ENCODE results near the gene GATAD2A. TPM values are rescaled to one million over a fixed set of nuclear protein-coding genes. Genes with fewer than 3 reads are reported as not detected.

The GATAD2A gene
- total and polyA plus RNA-seq, 9 of the 15 experiments (the other 6 are each of a cell fraction or from before 2014, with no cell fraction given) = 2.4 to 226 (median 44.2) TPM

DNA sequence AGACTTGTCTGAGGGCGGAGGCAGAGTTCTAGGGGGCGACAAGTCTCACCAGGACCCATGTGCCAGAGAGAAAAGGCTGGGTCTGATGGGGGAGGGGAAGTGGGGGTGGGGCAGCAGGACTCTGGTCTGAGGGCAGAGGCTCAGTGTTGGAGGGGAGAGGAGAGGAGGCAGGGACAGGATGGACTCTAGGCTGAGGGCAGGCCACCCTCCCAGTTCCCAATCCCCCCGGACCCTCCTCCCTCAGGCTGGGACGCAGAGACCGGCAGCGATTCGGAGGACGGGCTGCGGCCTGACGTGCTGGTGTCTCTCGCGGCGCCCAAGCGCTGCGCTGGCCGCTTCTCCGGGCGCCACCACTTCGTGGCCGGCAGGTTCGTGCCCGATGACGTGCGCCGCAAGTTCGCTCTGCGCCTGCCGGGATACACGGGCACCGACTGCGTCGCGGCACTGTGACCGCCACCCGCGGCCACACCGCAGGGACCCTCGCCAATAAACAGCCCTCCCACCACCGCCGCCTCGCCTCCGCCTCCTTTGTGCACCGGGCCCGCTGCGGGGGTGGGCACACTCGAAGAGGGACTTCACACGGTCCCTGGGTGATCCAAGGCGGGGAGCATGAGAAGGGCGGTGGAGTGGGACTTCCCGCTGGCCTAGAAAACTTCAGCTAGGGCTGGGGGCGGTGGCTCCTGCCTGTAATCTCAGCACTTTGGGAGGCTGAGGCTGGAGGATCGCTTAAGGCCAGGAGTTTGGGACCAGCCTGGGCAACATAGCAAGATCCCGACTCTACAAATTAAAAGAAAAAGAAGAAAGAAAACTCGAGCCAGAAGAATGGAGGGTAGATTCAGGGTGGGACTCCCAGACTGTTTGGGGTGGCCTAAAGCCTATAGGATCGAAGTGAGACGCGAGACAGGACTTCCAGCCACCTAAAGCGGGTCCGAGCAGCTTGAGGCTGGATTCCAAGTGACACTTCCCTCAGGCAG is 131.9 kb downstream of the GATAD2A start:
- Histone ChIP-seq H3K4me3 (no peak overlapping the region), H3K4me1 (replicated peaks in 1 of 2; ENCODE audit: control insufficient read depth in 2 of 2, insufficient read depth in 2 of 2, low read length in 2 of 2) (peaks cover 6 to 56% of the 10 kb centered on the region in 2 experiments), H3K79me2 (ENCODE audit: control insufficient read depth, insufficient read depth, low read length) (no peaks in the 10 kb centered on the region), H3K27ac (ENCODE audit: extremely low read depth, low read depth, low read length) (no peak overlapping the region), H2AFZ (ENCODE audit: low read depth, low read length) (no peak overlapping the region), H3K36me3 (ENCODE audit: control insufficient read depth, insufficient read depth, low read length) (no peaks in the 10 kb centered on the region), H3K4me2 (ENCODE audit: insufficient read depth, low read length) (no peak overlapping the region), H3K27me3 (ENCODE audit: control insufficient read depth in 2 of 2, insufficient read depth in 2 of 2, low read length in 2 of 2) (no peaks in the 10 kb centered on the region), H3K9me3 (replicated peaks; ENCODE audit: control insufficient read depth, insufficient read depth, low read depth, low read length) (no peaks in the 10 kb centered on the region; the same call in 1 of the 2 replicates), H3K9me1 (ENCODE audit: control insufficient read depth, insufficient read depth, low read length) (no peaks in the 10 kb centered on the region), H3K9ac (ENCODE audit: insufficient read depth in 1 of 2, low read depth in 2 of 2, low read length in 2 of 2) (no peak overlapping the region), H4K20me1 (replicated peaks; ENCODE audit: control insufficient read depth, insufficient read depth, low read length) (0 out of 2 replicates have a peak, but pooled peaks cover 7% of the 10 kb centered on the region)
- intact Hi-C loops (cut with micrococcal nuclease) = no loop called here
- ChIA-PET CTCF (ENCODE audit: low intra/inter-chr PET ratio) (no interaction called here), POLR2A (interaction anchor here (0.6 kb wide), 1 partner anchor 165 kb away, joined by 3 read pairs; no protein-coding TSS in a partner anchor)
- no peak for ATAC-seq
- FAIRE-seq = no peak
- no peak for DNase-seq (ENCODE audit: extremely low read depth in 1 of 4, low spot score in 3 of 4)
- WGBS (ENCODE audit: insufficient coverage, low coverage, missing lambda C conversion rate) = 90% methylated on average over 39 of the region's 59 CpGs
- TF ChIP-seq, protein P1, sequence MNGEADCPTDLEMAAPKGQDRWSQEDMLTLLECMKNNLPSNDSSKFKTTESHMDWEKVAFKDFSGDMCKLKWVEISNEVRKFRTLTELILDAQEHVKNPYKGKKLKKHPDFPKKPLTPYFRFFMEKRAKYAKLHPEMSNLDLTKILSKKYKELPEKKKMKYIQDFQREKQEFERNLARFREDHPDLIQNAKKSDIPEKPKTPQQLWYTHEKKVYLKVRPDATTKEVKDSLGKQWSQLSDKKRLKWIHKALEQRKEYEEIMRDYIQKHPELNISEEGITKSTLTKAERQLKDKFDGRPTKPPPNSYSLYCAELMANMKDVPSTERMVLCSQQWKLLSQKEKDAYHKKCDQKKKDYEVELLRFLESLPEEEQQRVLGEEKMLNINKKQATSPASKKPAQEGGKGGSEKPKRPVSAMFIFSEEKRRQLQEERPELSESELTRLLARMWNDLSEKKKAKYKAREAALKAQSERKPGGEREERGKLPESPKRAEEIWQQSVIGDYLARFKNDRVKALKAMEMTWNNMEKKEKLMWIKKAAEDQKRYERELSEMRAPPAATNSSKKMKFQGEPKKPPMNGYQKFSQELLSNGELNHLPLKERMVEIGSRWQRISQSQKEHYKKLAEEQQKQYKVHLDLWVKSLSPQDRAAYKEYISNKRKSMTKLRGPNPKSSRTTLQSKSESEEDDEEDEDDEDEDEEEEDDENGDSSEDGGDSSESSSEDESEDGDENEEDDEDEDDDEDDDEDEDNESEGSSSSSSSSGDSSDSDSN (IDR thresholded peaks at IDR 0.05; ENCODE audit: borderline replicate concordance in 1 of 2, low read depth in 2 of 2, low read length in 2 of 2) = no peak
- TF ChIP-seq ZBTB7A (IDR thresholded peaks at IDR 0.05; ENCODE audit: borderline replicate concordance, control insufficient read depth, low read depth, low read length) = peak; percentile 45; the same call in 1 of the 2 replicates
- TF ChIP-seq ZNF121 (CRISPR knock-in tag; conservative IDR thresholded peaks at IDR 0.05) = peak; percentile 89
- 0 out of 2 replicates have a peak, but pooled peaks have one; percentile 31 for TF ChIP-seq POLR2G (IDR thresholded peaks at IDR 0.05; ENCODE audit: low read depth, low read length)
- TF ChIP-seq, protein P2, sequence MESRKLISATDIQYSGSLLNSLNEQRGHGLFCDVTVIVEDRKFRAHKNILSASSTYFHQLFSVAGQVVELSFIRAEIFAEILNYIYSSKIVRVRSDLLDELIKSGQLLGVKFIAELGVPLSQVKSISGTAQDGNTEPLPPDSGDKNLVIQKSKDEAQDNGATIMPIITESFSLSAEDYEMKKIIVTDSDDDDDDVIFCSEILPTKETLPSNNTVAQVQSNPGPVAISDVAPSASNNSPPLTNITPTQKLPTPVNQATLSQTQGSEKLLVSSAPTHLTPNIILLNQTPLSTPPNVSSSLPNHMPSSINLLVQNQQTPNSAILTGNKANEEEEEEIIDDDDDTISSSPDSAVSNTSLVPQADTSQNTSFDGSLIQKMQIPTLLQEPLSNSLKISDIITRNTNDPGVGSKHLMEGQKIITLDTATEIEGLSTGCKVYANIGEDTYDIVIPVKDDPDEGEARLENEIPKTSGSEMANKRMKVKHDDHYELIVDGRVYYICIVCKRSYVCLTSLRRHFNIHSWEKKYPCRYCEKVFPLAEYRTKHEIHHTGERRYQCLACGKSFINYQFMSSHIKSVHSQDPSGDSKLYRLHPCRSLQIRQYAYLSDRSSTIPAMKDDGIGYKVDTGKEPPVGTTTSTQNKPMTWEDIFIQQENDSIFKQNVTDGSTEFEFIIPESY (CRISPR knock-in tag; IDR thresholded peaks at IDR 0.05) = peak; percentile 63
- no peak for TF ChIP-seq HDAC6 (IDR thresholded peaks at IDR 0.05; ENCODE audit: low read depth, low read length)
- no TSS peak for BruUV-seq (replicated peaks)
- in situ Hi-C loops (cut with MboI) = loop anchor here (25.0 kb wide), 1 partner anchor 100 kb away; the partner anchor contains the start of genes GMIP and LPAR2
